HG03571 (cell line): ENCODE results near the gene C10orf105.

Experiments used
- ATAC-seq: cut with Tn5 transposase; IDR thresholded peaks from one replicate; pipeline ENCODE4 v1.9.1; 2021; ENCODE audit not compliant: unreplicated experiment

The C10orf105 gene

GRCh38 chr10:71737834-71738197 is 18.2 kb upstream of the C10orf105 start:
- no peak for ATAC-seq

GRCh38 chr10:71737001-71737833 is 17.6 kb upstream of the C10orf105 start:
- ATAC-seq, result no peak

GRCh38 chr10:71736570-71736952 is 17.0 kb upstream of the C10orf105 start:
- ATAC-seq, result no peak

GRCh38 chr10:71735709-71736569 is 16.4 kb upstream of the C10orf105 start:
- ATAC-seq, result no peak

- ATAC-seq, result no peak
These were observed 15.2 kb upstream of the C10orf105 start for GRCh38 chr10:71734797-71735196.

- ATAC-seq, result no peak
These were observed 12.2 kb upstream of the C10orf105 start for GRCh38 chr10:71731791-71732190.

GRCh38 chr10:71729161-71729636 is 9.6 kb upstream of the C10orf105 start:
- ATAC-seq, result no peak

GRCh38 chr10:71727738-71728737 is 8.5 kb upstream of the C10orf105 start:
- ATAC-seq, result peak; percentile 52

- ATAC-seq, result peak; percentile 36
These were observed 7.6 kb upstream of the C10orf105 start for GRCh38 chr10:71727105-71727737.

- no peak for ATAC-seq
These were observed 7.1 kb upstream of the C10orf105 start for GRCh38 chr10:71726580-71727104.

- ATAC-seq, result no peak
These were observed 6.5 kb upstream of the C10orf105 start for GRCh38 chr10:71725998-71726579.

- ATAC-seq, result no peak
These were observed 5.7 kb upstream of the C10orf105 start for GRCh38 chr10:71725249-71725648.

GRCh38 chr10:71724539-71724938 is 5.0 kb upstream of the C10orf105 start:
- no peak for ATAC-seq

- no peak for ATAC-seq
These were observed 3.7 kb upstream of the C10orf105 start for GRCh38 chr10:71723311-71723710.

GRCh38 chr10:71722849-71723248 is 3.3 kb upstream of the C10orf105 start:
- no peak for ATAC-seq

GRCh38 chr10:71721313-71721712 is 1.7 kb upstream of the C10orf105 start:
- ATAC-seq, result no peak

- no peak for ATAC-seq
These were observed 710 bp upstream of the C10orf105 start for GRCh38 chr10:71720288-71720687.

GRCh38 chr10:71719042-71719441 is 536 bp downstream of the C10orf105 start:
- no peak for ATAC-seq

- ATAC-seq, result no peak
These were observed 1.3 kb downstream of the C10orf105 start for GRCh38 chr10:71718165-71718698.
